Panc1 (cell line): ENCODE results near the gene CFAP57. TPM values are rescaled to one million over a fixed set of nuclear protein-coding genes. Genes with fewer than 3 reads are reported as not detected.

Experiments used
- ATAC-seq: fragments of 200-7000 bp; cut with Tn5 transposase; 2 replicates; pipeline ENCODE4 v1.9.1; 2020; ENCODE audit warnings: mild to moderate bottlenecking, moderate library complexity
- BruUV-seq: library from RNA; stranded (reverse); fragments of 400-500 nt; replicated peaks from 2 replicates; lab custom pipeline; 2021; lab: Mats Ljungman, UMichigan
- CTCF ChIA-PET: fragments of 300-600 bp; sonication (Branson Sonifier 250); formaldehyde crosslinking; loops from one replicate; lab custom pipeline; 2022; ENCODE audit warnings: antibody characterized with exemption; lab: Charles Lee
- POLR2A ChIA-PET: fragments of 300-600 bp; sonication (Branson Sonifier 250); formaldehyde crosslinking; loops from one replicate; lab custom pipeline; 2022; ENCODE audit warnings: antibody characterized with exemption; lab: Charles Lee
- DNase-seq: peaks from one replicate; pipeline ENCODE4 v3.0.0-alpha.2; 2010; ENCODE audit warnings: low read depth, low spot score
- H3K27ac ChIP-seq: 2 replicates; pipeline ENCODE4 v1.5.1; 2011; ENCODE audit warnings: mild to moderate bottlenecking, low read length, inconsistent platforms
- H3K27me3 ChIP-seq: fragments of 200-500 bp; sonication (Bioruptor generic); 2 replicates; pipeline ENCODE4 v1.6.0; 2014; ENCODE audit warnings: low read length, inconsistent platforms; ENCODE audit not compliant: control insufficient read depth, insufficient read depth
- H3K36me3 ChIP-seq: fragments of 200-500 bp; sonication (Bioruptor generic); 2 replicates; pipeline ENCODE4 v1.5.1; 2014; ENCODE audit warnings: inconsistent platforms, mild to moderate bottlenecking, low read length, moderate library complexity; ENCODE audit not compliant: control insufficient read depth, insufficient read depth
- H3K4me1 ChIP-seq: 2 replicates; pipeline ENCODE4 v1.5.1; 2011; ENCODE audit warnings: inconsistent platforms, mild to moderate bottlenecking, low read length, moderate library complexity; ENCODE audit not compliant: control insufficient read depth, insufficient read depth
- H3K4me3 ChIP-seq, 2 experiments: 2 replicates each; pipeline ENCODE4 v1.5.1; 2011 to 2012; ENCODE audit warnings: low read depth in 2 of 2, low read length in 2 of 2, mild to moderate bottlenecking in 2 of 2, inconsistent platforms in 1 of 2, moderate library complexity in 1 of 2
- H3K9me3 ChIP-seq: fragments of 200-500 bp; sonication (Bioruptor generic); 2 replicates; pipeline ENCODE4 v1.5.1; 2014; ENCODE audit warnings: low read depth, mild to moderate bottlenecking, inconsistent platforms, low read length, moderate library complexity; ENCODE audit not compliant: control insufficient read depth, insufficient read depth
- CTCF ChIP-seq: fragments of 450-650 bp; IDR thresholded peaks from 2 replicates; pipeline ENCODE4 v1.5.1; 2017; ENCODE audit warnings: mild to moderate bottlenecking
- POLR2AphosphoS5 ChIP-seq: IDR thresholded peaks from 2 replicates; pipeline ENCODE4 v1.6.1; 2012; ENCODE audit warnings: mild to moderate bottlenecking, low read depth, low read length, moderate library complexity
- REST ChIP-seq, 2 experiments: IDR thresholded peaks; 2 replicates each; pipeline ENCODE4 v1.6.1; 2011 to 2012; ENCODE audit warnings: low read depth in 2 of 2, control low read depth in 1 of 2, low read length in 1 of 2, mild to moderate bottlenecking in 1 of 2, moderate library complexity in 1 of 2; ENCODE audit not compliant: insufficient read depth in 1 of 2
- SIN3A ChIP-seq: IDR thresholded peaks from 2 replicates; pipeline ENCODE4 v1.6.1; 2012; ENCODE audit warnings: low read depth, mild to moderate bottlenecking, low read length, moderate library complexity, borderline replicate concordance; ENCODE audit not compliant: insufficient read depth
- TCF7L2 ChIP-seq: IDR thresholded peaks from 2 replicates; pipeline ENCODE4 v1.6.1; 2011; ENCODE audit warnings: mild to moderate bottlenecking, low read depth, low read length, inconsistent platforms
- in situ Hi-C: cut with HindIII; loops from 2 replicates; pipeline ENCODE4 v1.10.0; 2016; ENCODE audit warnings: low sequenced_read_pairs, low pct_unique_long_range_greater_than_20kb
- intact Hi-C: fragments of 100-400 bp; cut with micrococcal nuclease; formaldehyde crosslinking; loops from one replicate; pipeline ENCODE4 v1.10.0; 2022; ENCODE audit not compliant: unreplicated experiment
- total RNA-seq: library from RNA; stranded (reverse); gene quantifications from one replicate; pipeline ENCODE4 v1.2.1, GENCODE V29; 2021; ENCODE audit not compliant: unreplicated experiment

The CFAP57 gene
- total RNA-seq, 1 experiment from 2014 or later, result 0.69 TPM

GRCh38 chr1:43237121-43237520 lies 65.0 kb downstream of the CFAP57 start:
- no peaks in the 10 kb centered on the region for H3K9me3 ChIP-seq
- intact Hi-C loops, result loop anchor here (5.0 kb wide), 1 partner anchor 120 kb away; the partner anchor contains the start of gene CDC20
- no peak overlapping the region for H3K27ac ChIP-seq
- ChIA-PET POLR2A (no interaction called here), CTCF (no interaction called here)
- DNase-seq, result no peak
- H3K4me3 ChIP-seq, result no peak overlapping the region
- no TSS peak for BruUV-seq
- no peak for ATAC-seq
- TF ChIP-seq CTCF, result no peak
- TF ChIP-seq TCF7L2, result no peak
- TF ChIP-seq SIN3A, result no peak
- TF ChIP-seq REST (IDR thresholded peaks at IDR 0.05; ENCODE audit: insufficient read depth in 1 of 2, low read depth in 2 of 2, low read length in 1 of 2), result no peak
- no peak for TF ChIP-seq POLR2AphosphoS5
- in situ Hi-C loops, result no loop called here
- H3K27me3 ChIP-seq, result no peaks in the 10 kb centered on the region
- H3K4me1 ChIP-seq, result no peaks in the 10 kb centered on the region
- H3K36me3 ChIP-seq, result no peaks in the 10 kb centered on the region

GRCh38 chr1:43238085-43238484 lies 66.0 kb downstream of the CFAP57 start:
- no peaks in the 10 kb centered on the region for H3K9me3 ChIP-seq
- H3K27ac ChIP-seq, result no peak overlapping the region
- no TSS peak for BruUV-seq
- intact Hi-C loops, result loop anchor here (1.0 to 5.0 kb wide), 2 partner anchors 119 to 176 kb away; partner anchors contain the start of gene CDC20
- ChIA-PET POLR2A (no interaction called here), CTCF (interaction anchor here (0.6 kb wide), 1 partner anchor 176 kb away, joined by 3 read pairs; no protein-coding TSS in a partner anchor)
- H3K36me3 ChIP-seq, result no peaks in the 10 kb centered on the region
- in situ Hi-C loops, result no loop called here
- no peaks in the 10 kb centered on the region for H3K27me3 ChIP-seq
- peak; percentile 43 for DNase-seq
- ATAC-seq, result peak; percentile 94
- H3K4me3 ChIP-seq, result no peak overlapping the region
- TF ChIP-seq CTCF, result peak; percentile 83
- TF ChIP-seq SIN3A, result no peak
- TF ChIP-seq TCF7L2, result no peak
- no peak for TF ChIP-seq REST (IDR thresholded peaks at IDR 0.05; ENCODE audit: insufficient read depth in 1 of 2, low read depth in 2 of 2, low read length in 1 of 2)
- TF ChIP-seq POLR2AphosphoS5, result no peak
- H3K4me1 ChIP-seq, result no peaks in the 10 kb centered on the region
